OCI-LY1 (cell line): ENCODE measurements around the gene DYNC1I1.

Experiments used
- H2AFZ ChIP-seq: fragments of 200-600 bp; sonication (generic), shearing (Covaris generic); 2 replicates; pipeline ENCODE4 v1.6.0; 2014; ENCODE audit warnings: antibody characterized with exemption, mild to moderate bottlenecking, low read length
- H3F3A ChIP-seq: fragments of 200-600 bp; sonication (generic), shearing (Covaris generic); 2 replicates; pipeline ENCODE4 v1.6.0; 2014; ENCODE audit warnings: mild to moderate bottlenecking, antibody characterized with exemption, low read length, moderate library complexity; ENCODE audit not compliant: insufficient read depth
- H3K27ac ChIP-seq: fragments of 200-600 bp; sonication (generic); 2 replicates; pipeline ENCODE4 v1.5.1; 2014; ENCODE audit warnings: low read length, mixed run types, mild to moderate bottlenecking, low read depth; ENCODE audit not compliant: poor library complexity, severe bottlenecking
- H3K27me3 ChIP-seq: fragments of 200-600 bp; sonication (generic); 2 replicates; pipeline ENCODE4 v1.6.0; 2014; ENCODE audit warnings: antibody characterized with exemption, mild to moderate bottlenecking, low read length, moderate library complexity; ENCODE audit not compliant: insufficient read depth
- H3K36me3 ChIP-seq: fragments of 200-600 bp; sonication (generic); 2 replicates; pipeline ENCODE4 v1.6.1; 2014; ENCODE audit warnings: mild to moderate bottlenecking, antibody characterized with exemption, low read length, moderate library complexity, mixed read lengths; ENCODE audit not compliant: insufficient read depth
- H3K4me1 ChIP-seq: fragments of 200-600 bp; sonication (generic); 2 replicates; pipeline ENCODE4 v1.5.1; 2014; ENCODE audit warnings: mild to moderate bottlenecking, low read length, moderate library complexity; ENCODE audit not compliant: insufficient read depth, severe bottlenecking
- H3K4me2 ChIP-seq: fragments of 200-600 bp; sonication (generic), shearing (Covaris generic); 2 replicates; pipeline ENCODE4 v1.6.1; 2014; ENCODE audit warnings: low read length
- H3K4me3 ChIP-seq: fragments of 200-600 bp; sonication (generic); 2 replicates; pipeline ENCODE4 v1.5.1; 2014; ENCODE audit warnings: low read length, low read depth, mild to moderate bottlenecking, mixed read lengths; ENCODE audit not compliant: poor library complexity, severe bottlenecking
- H3K79me2 ChIP-seq: fragments of 200-600 bp; shearing (Covaris generic); 2 replicates; pipeline ENCODE4 v1.6.1; 2016; ENCODE audit warnings: mixed run types, low read length, mixed read lengths; ENCODE audit not compliant: insufficient read depth
- H3K9ac ChIP-seq: fragments of 200-600 bp; sonication (generic), shearing (Covaris generic); 2 replicates; pipeline ENCODE4 v1.6.1; 2014; ENCODE audit warnings: mild to moderate bottlenecking, low read length, mixed read lengths
- H3K9me2 ChIP-seq: fragments of 200-600 bp; sonication (generic), shearing (Covaris generic); 2 replicates; pipeline ENCODE4 v1.6.1; 2014; ENCODE audit warnings: low read depth, mild to moderate bottlenecking, low read length, mixed read lengths
- H3K9me3 ChIP-seq: fragments of 200-600 bp; shearing (Covaris generic); 2 replicates; pipeline ENCODE4 v1.6.1; 2014; ENCODE audit warnings: low read length, mixed read lengths
- H4K20me1 ChIP-seq: fragments of 200-600 bp; sonication (generic), shearing (Covaris generic); 2 replicates; pipeline ENCODE4 v1.6.0; 2016; ENCODE audit warnings: mild to moderate bottlenecking, low read length; ENCODE audit not compliant: insufficient read depth
- EZH2 ChIP-seq: fragments of 200-600 bp; sonication (generic), shearing (Covaris generic); IDR thresholded peaks from 2 replicates; pipeline ENCODE4 v1.8.0; 2017; ENCODE audit warnings: borderline replicate concordance, mixed run types, mild to moderate bottlenecking, antibody characterized with exemption, low read length, moderate library complexity, mixed read lengths
- TF ChIP-seq, protein P1 (sequence below): fragments of 200-600 bp; sonication (generic), shearing (Covaris generic); IDR thresholded peaks from 2 replicates; pipeline ENCODE4 v1.5.1; 2017; ENCODE audit warnings: mild to moderate bottlenecking, antibody characterized with exemption, low read length, moderate library complexity, mixed read lengths

The DYNC1I1 gene

GRCh38 chr7:96093435-96093834 lies 321.1 kb downstream of the DYNC1I1 start:
- H3K4me2 ChIP-seq, result no peak overlapping the region
- no peaks in the 10 kb centered on the region for H3K9me2 ChIP-seq
- H3K9ac ChIP-seq, result no peak overlapping the region
- H3K4me3 ChIP-seq, result no peak overlapping the region
- H2AFZ ChIP-seq, result no peak overlapping the region
- H3K79me2 ChIP-seq, result no peaks in the 10 kb centered on the region
- H4K20me1 ChIP-seq, result no peaks in the 10 kb centered on the region
- no peaks in the 10 kb centered on the region for H3K4me1 ChIP-seq
- no peak overlapping the region for H3K27ac ChIP-seq
- no peaks in the 10 kb centered on the region for H3K27me3 ChIP-seq
- H3K9me3 ChIP-seq, result no peaks in the 10 kb centered on the region
- H3F3A ChIP-seq, result no peaks in the 10 kb centered on the region
- H3K36me3 ChIP-seq, result no peaks in the 10 kb centered on the region
- TF ChIP-seq, protein P1, sequence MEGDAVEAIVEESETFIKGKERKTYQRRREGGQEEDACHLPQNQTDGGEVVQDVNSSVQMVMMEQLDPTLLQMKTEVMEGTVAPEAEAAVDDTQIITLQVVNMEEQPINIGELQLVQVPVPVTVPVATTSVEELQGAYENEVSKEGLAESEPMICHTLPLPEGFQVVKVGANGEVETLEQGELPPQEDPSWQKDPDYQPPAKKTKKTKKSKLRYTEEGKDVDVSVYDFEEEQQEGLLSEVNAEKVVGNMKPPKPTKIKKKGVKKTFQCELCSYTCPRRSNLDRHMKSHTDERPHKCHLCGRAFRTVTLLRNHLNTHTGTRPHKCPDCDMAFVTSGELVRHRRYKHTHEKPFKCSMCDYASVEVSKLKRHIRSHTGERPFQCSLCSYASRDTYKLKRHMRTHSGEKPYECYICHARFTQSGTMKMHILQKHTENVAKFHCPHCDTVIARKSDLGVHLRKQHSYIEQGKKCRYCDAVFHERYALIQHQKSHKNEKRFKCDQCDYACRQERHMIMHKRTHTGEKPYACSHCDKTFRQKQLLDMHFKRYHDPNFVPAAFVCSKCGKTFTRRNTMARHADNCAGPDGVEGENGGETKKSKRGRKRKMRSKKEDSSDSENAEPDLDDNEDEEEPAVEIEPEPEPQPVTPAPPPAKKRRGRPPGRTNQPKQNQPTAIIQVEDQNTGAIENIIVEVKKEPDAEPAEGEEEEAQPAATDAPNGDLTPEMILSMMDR, result no peak
- TF ChIP-seq EZH2, result no peak

DNA sequence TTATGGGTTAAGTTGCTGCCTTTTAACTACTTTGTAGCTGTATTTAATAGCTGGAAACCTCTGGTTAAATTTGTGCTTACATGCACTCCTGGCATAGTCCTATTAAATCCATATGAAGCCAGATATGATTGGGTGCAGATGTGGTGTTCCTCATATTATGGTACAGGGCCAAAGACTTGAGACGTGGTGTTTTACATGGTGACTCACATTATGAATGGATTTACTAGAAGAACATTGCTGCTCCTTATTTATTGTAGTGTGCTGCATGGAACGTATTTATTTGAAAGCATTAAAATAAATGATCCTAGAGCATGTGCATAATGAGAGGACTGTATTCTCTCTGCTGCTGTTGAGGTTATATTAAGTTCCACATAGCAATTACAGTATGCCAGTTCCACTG lies 325.5 kb downstream of the DYNC1I1 start:
- H3K27me3 ChIP-seq, result no peaks in the 10 kb centered on the region
- no peaks in the 10 kb centered on the region for H3K4me1 ChIP-seq
- no peaks in the 10 kb centered on the region for H3K36me3 ChIP-seq
- no peak overlapping the region for H2AFZ ChIP-seq
- no peaks in the 10 kb centered on the region for H3K9me3 ChIP-seq
- no peak overlapping the region for H3K27ac ChIP-seq
- H3K9ac ChIP-seq, result no peak overlapping the region
- H3K79me2 ChIP-seq, result no peaks in the 10 kb centered on the region
- TF ChIP-seq EZH2, result no peak
- TF ChIP-seq, protein P1, result no peak
- no peaks in the 10 kb centered on the region for H3F3A ChIP-seq
- no peak overlapping the region for H3K4me3 ChIP-seq
- no peaks in the 10 kb centered on the region for H4K20me1 ChIP-seq
- H3K4me2 ChIP-seq, result no peak overlapping the region
- no peaks in the 10 kb centered on the region for H3K9me2 ChIP-seq

GRCh38 chr7:96100737-96101136 lies 328.4 kb downstream of the DYNC1I1 start:
- no peaks in the 10 kb centered on the region for H3K27me3 ChIP-seq
- H3K9me2 ChIP-seq, result no peaks in the 10 kb centered on the region
- H3K79me2 ChIP-seq, result no peaks in the 10 kb centered on the region
- no peak overlapping the region for H3K27ac ChIP-seq
- H4K20me1 ChIP-seq, result no peaks in the 10 kb centered on the region
- H3K4me3 ChIP-seq, result no peak overlapping the region
- no peaks in the 10 kb centered on the region for H3K9me3 ChIP-seq
- no peaks in the 10 kb centered on the region for H3K4me1 ChIP-seq
- no peaks in the 10 kb centered on the region for H3F3A ChIP-seq
- no peaks in the 10 kb centered on the region for H3K36me3 ChIP-seq
- no peak overlapping the region for H3K9ac ChIP-seq
- no peak overlapping the region for H2AFZ ChIP-seq
- H3K4me2 ChIP-seq, result no peak overlapping the region
- TF ChIP-seq EZH2, result no peak
- TF ChIP-seq, protein P1, result no peak
